Measurements from ENCODE around the gene TLR1.
"Not testable (repeated sequence)": the region's sequence is repeated elsewhere in the genome, so short reads cannot be mapped to it uniquely, and the experiment has no call there.

The TLR1 gene

GRCh38 chr4:38787693-38788092, 16.9 kb downstream of the TLR1 start:
- Histone ChIP-seq H3K27ac (ENCODE audit: insufficient read depth, low read depth, low read length, poor library complexity, severe bottlenecking) (no peak overlapping the region), H3K4me3 (ENCODE audit: insufficient read depth, low read depth, low read length) (no peak overlapping the region), H3K9me3 (ENCODE audit: control insufficient read depth, low read length) (no peaks in the 10 kb centered on the region), H3K27me3 (ENCODE audit: control insufficient read depth, insufficient read depth, low read length, poor library complexity, severe bottlenecking) (no peaks in the 10 kb centered on the region), H3K36me3 (ENCODE audit: control insufficient read depth, insufficient read depth, low read length) (no peaks in the 10 kb centered on the region), H3K4me1 (ENCODE audit: control insufficient read depth, insufficient read depth, low read length) (no peaks in the 10 kb centered on the region)
- 83 to 94% methylated on average over 4 of the region's 4 CpGs for WGBS, 2 experiments

GRCh38 chr4:38785901-38786402, 18.6 kb downstream of the TLR1 start:
- no peaks in the 10 kb centered on the region for H3K9me3 ChIP-seq (ENCODE audit: control insufficient read depth, low read length)
- no peaks in the 10 kb centered on the region for H3K4me1 ChIP-seq (ENCODE audit: control insufficient read depth, insufficient read depth, low read length)
- H3K27me3 ChIP-seq (ENCODE audit: control insufficient read depth, insufficient read depth, low read length, poor library complexity, severe bottlenecking) = no peaks in the 10 kb centered on the region
- 91 to 96% methylated on average over 8 of the region's 8 CpGs for WGBS, 2 experiments
- H3K36me3 ChIP-seq (ENCODE audit: control insufficient read depth, insufficient read depth, low read length) = no peaks in the 10 kb centered on the region
- no peak overlapping the region for H3K4me3 ChIP-seq (ENCODE audit: insufficient read depth, low read depth, low read length)
- H3K27ac ChIP-seq (ENCODE audit: insufficient read depth, low read depth, low read length, poor library complexity, severe bottlenecking) = no peak overlapping the region

- 89 to 96% methylated on average over 5 of the region's 6 CpGs for WGBS, 2 experiments
- no peaks in the 10 kb centered on the region for H3K4me1 ChIP-seq (ENCODE audit: control insufficient read depth, insufficient read depth, low read length)
- no peaks in the 10 kb centered on the region for H3K36me3 ChIP-seq (ENCODE audit: control insufficient read depth, insufficient read depth, low read length)
- no peak overlapping the region for H3K27ac ChIP-seq (ENCODE audit: insufficient read depth, low read depth, low read length, poor library complexity, severe bottlenecking)
- H3K27me3 ChIP-seq (ENCODE audit: control insufficient read depth, insufficient read depth, low read length, poor library complexity, severe bottlenecking) = no peaks in the 10 kb centered on the region
- H3K9me3 ChIP-seq (ENCODE audit: control insufficient read depth, low read length) = no peaks in the 10 kb centered on the region
- no peak overlapping the region for H3K4me3 ChIP-seq (ENCODE audit: insufficient read depth, low read depth, low read length)
These were observed 19.4 kb downstream of the TLR1 start for GRCh38 chr4:38785041-38785790.

GRCh38 chr4:38784141-38784540, 20.4 kb downstream of the TLR1 start:
- Histone ChIP-seq H3K4me3 (ENCODE audit: insufficient read depth, low read depth, low read length) (no peak overlapping the region), H3K9me3 (ENCODE audit: control insufficient read depth, low read length) (no peaks in the 10 kb centered on the region), H3K27ac (ENCODE audit: insufficient read depth, low read depth, low read length, poor library complexity, severe bottlenecking) (no peak overlapping the region), H3K4me1 (ENCODE audit: control insufficient read depth, insufficient read depth, low read length) (no peaks in the 10 kb centered on the region), H3K27me3 (ENCODE audit: control insufficient read depth, insufficient read depth, low read length, poor library complexity, severe bottlenecking) (no peaks in the 10 kb centered on the region), H3K36me3 (ENCODE audit: control insufficient read depth, insufficient read depth, low read length) (no peaks in the 10 kb centered on the region)
- 94% methylated on average over 4 of the region's 4 CpGs for WGBS, 2 experiments

GRCh38 chr4:38783109-38783460, 21.5 kb downstream of the TLR1 start:
- 88 to 91% methylated on average over 8 of the region's 8 CpGs for WGBS, 2 experiments
- Histone ChIP-seq H3K4me3 (ENCODE audit: insufficient read depth, low read depth, low read length) (no peak overlapping the region), H3K4me1 (ENCODE audit: control insufficient read depth, insufficient read depth, low read length) (no peaks in the 10 kb centered on the region), H3K27me3 (ENCODE audit: control insufficient read depth, insufficient read depth, low read length, poor library complexity, severe bottlenecking) (no peaks in the 10 kb centered on the region), H3K36me3 (ENCODE audit: control insufficient read depth, insufficient read depth, low read length) (no peaks in the 10 kb centered on the region), H3K27ac (ENCODE audit: insufficient read depth, low read depth, low read length, poor library complexity, severe bottlenecking) (no peak overlapping the region), H3K9me3 (ENCODE audit: control insufficient read depth, low read length) (no peaks in the 10 kb centered on the region)

GRCh38 chr4:38782452-38783108, 22.0 kb downstream of the TLR1 start, which contains the start of gene TLR10:
Gene TLR10 (minus strand): TSS chr4:38782990. CDS start chr4:38775590, 7,400 bp downstream.
- Histone ChIP-seq H3K36me3 (ENCODE audit: control insufficient read depth, insufficient read depth, low read length) (no peaks in the 10 kb centered on the region), H3K4me1 (ENCODE audit: control insufficient read depth, insufficient read depth, low read length) (no peaks in the 10 kb centered on the region), H3K27ac (ENCODE audit: insufficient read depth, low read depth, low read length, poor library complexity, severe bottlenecking) (no peak within 1 kb of the TSS), H3K9me3 (ENCODE audit: control insufficient read depth, low read length) (no peaks in the 10 kb centered on the region), H3K4me3 (ENCODE audit: insufficient read depth, low read depth, low read length) (no peak within 1 kb of the TSS), H3K27me3 (ENCODE audit: control insufficient read depth, insufficient read depth, low read length, poor library complexity, severe bottlenecking) (no peaks in the 10 kb centered on the region)
- 47 to 50% methylated on average over 11 to 12 of the region's 12 CpGs for WGBS, 2 experiments

- WGBS, 2 experiments = 93 to 97% methylated on average over 4 of the region's 4 CpGs
- Histone ChIP-seq H3K36me3 (ENCODE audit: control insufficient read depth, insufficient read depth, low read length) (no peaks in the 10 kb centered on the region), H3K9me3 (ENCODE audit: control insufficient read depth, low read length) (no peaks in the 10 kb centered on the region)
These were observed 22.7 kb downstream of the TLR1 start for GRCh38 chr4:38781854-38782261.

GRCh38 chr4:38780833-38781484, 23.6 kb downstream of the TLR1 start:
- WGBS, 2 experiments = 87 to 94% methylated on average over 4 of the region's 4 CpGs

More at GRCh38 chr4:38781854-38782261, 22.7 kb downstream of the TLR1 start:
- H3K27me3 ChIP-seq (ENCODE audit: control insufficient read depth, insufficient read depth, low read length, poor library complexity, severe bottlenecking) = no peaks in the 10 kb centered on the region
- no peaks in the 10 kb centered on the region for H3K4me1 ChIP-seq (ENCODE audit: control insufficient read depth, insufficient read depth, low read length)
- no peak overlapping the region for H3K4me3 ChIP-seq (ENCODE audit: insufficient read depth, low read depth, low read length)
- no peak overlapping the region for H3K27ac ChIP-seq (ENCODE audit: insufficient read depth, low read depth, low read length, poor library complexity, severe bottlenecking)

GRCh38 chr4:38779790-38780189, 24.8 kb downstream of the TLR1 start:
- Histone ChIP-seq H3K4me3 (ENCODE audit: insufficient read depth, low read depth, low read length) (no peak overlapping the region), H3K4me1 (ENCODE audit: control insufficient read depth, insufficient read depth, low read length) (no peaks in the 10 kb centered on the region), H3K9me3 (ENCODE audit: control insufficient read depth, low read length) (no peaks in the 10 kb centered on the region), H3K27ac (ENCODE audit: insufficient read depth, low read depth, low read length, poor library complexity, severe bottlenecking) (no peak overlapping the region), H3K27me3 (ENCODE audit: control insufficient read depth, insufficient read depth, low read length, poor library complexity, severe bottlenecking) (no peaks in the 10 kb centered on the region), H3K36me3 (ENCODE audit: control insufficient read depth, insufficient read depth, low read length) (no peaks in the 10 kb centered on the region)
- 91 to 97% methylated on average over 5 of the region's 5 CpGs for WGBS, 2 experiments

More at GRCh38 chr4:38780833-38781484, 23.6 kb downstream of the TLR1 start:
- no peaks in the 10 kb centered on the region for H3K36me3 ChIP-seq (ENCODE audit: control insufficient read depth, insufficient read depth, low read length)
- H3K4me1 ChIP-seq (ENCODE audit: control insufficient read depth, insufficient read depth, low read length) = no peaks in the 10 kb centered on the region
- no peak overlapping the region for H3K4me3 ChIP-seq (ENCODE audit: insufficient read depth, low read depth, low read length)
- H3K27ac ChIP-seq (ENCODE audit: insufficient read depth, low read depth, low read length, poor library complexity, severe bottlenecking) = no peak overlapping the region
- no peaks in the 10 kb centered on the region for H3K9me3 ChIP-seq (ENCODE audit: control insufficient read depth, low read length)
- H3K27me3 ChIP-seq (ENCODE audit: control insufficient read depth, insufficient read depth, low read length, poor library complexity, severe bottlenecking) = no peaks in the 10 kb centered on the region

GRCh38 chr4:38777925-38778324, 26.7 kb downstream of the TLR1 start:
- H3K27ac ChIP-seq (ENCODE audit: insufficient read depth, low read depth, low read length, poor library complexity, severe bottlenecking); H3K4me3 ChIP-seq (ENCODE audit: insufficient read depth, low read depth, low read length); H3K9me3 ChIP-seq (ENCODE audit: control insufficient read depth, low read length); H3K27me3 ChIP-seq (ENCODE audit: control insufficient read depth, insufficient read depth, low read length, poor library complexity, severe bottlenecking); H3K36me3 ChIP-seq (ENCODE audit: control insufficient read depth, insufficient read depth, low read length); H3K4me1 ChIP-seq (ENCODE audit: control insufficient read depth, insufficient read depth, low read length): not testable (repeated sequence)
- WGBS, 2 experiments = 75 to 100% methylated on average over 1 to 2 of the region's 2 CpGs
